ENCODE data around the gene ASIC2.

The ASIC2 gene

GRCh38 chr17:33202796-33203495, 90.1 kb downstream of the ASIC2 start:
- DNase-seq (ENCODE audit: low read depth in 2 of 2) = no peak

DNA sequence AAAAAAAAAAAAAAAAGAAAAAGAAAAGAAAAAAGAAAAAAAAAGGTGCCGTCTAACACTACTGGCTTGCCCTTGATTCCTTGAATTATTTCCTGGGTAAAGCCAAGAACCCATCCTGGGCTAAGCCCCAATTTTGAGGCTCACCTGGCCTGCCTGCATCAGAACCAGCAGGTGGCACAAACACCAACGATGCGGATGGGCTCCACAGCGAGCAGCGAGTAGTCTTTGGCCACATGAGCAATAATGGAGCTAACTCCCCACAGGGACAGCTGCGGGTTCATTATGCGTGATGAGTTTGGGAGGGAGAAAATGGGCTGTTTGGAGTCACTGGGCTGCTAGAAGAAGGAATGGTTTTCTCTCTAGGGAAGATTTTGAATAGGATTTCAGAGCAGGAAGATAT, 91.1 kb downstream of the ASIC2 start:
- no peak for DNase-seq (ENCODE audit: low read depth in 2 of 2)

GRCh38 chr17:33201283-33201682, 91.8 kb downstream of the ASIC2 start:
- no peak for DNase-seq (ENCODE audit: low read depth in 2 of 2)

DNA sequence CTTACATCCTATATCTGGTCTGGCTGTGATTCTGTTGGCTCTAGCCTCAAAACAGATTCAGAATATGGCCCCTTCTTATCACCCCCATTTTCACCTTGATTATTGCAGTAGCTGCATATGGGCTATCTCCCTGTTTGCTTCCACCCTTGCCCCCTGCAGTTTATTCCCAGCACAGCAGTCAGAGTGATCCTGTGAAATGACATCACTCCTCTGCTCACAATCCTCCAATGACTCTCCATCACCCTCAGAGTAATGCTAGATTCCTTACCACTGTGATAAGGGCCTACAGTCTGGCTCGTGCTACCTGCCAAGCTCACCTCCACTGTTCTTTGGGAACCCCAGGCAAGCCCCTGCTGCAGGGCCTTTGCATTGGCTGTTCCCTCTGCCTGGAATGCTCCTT, 92.5 kb downstream of the ASIC2 start:
- no peak for DNase-seq (ENCODE audit: low read depth in 2 of 2)

- no peak for DNase-seq (ENCODE audit: low read depth in 2 of 2)
Measured at GRCh38 chr17:33199571-33200510, 93.3 kb downstream of the ASIC2 start.

DNA sequence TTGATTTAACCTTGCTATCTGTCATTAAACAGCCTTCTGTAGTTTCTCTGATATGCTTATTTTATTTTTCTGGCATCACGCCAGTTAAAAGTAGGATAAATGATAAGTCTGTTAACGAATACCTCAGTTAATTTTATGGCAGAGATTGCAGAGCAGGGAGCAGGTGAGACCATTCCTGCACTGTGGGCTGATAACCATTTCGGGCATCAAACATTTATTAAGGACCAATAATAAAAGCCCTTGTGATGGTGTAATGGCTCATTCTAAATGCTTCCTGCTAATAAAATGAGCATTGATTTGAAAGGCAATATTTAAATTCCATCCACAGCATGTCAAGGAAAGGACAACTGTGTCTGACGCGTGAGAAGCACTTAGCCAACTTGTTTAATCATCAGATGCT, 94.1 kb downstream of the ASIC2 start:
- no peak for DNase-seq (ENCODE audit: low read depth in 2 of 2)

DNA sequence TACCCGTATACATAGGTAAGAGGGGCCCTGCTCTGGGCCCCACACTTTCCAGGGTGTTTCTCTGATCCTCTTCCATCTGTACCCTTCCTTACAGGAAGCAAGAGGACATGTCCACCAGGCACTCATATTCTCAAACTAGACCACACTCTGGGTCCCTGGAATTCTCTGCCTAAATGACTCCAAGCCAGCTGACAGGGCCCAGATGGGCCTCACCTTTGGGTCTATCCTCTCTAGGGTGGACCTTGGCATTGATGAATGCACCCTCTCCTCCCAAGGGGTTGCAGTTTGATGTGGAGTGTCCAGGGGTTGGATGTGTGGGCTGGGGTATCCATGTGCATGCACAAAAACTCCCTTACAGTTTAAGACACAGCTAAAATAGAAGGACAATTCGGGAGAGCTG, 95.8 kb downstream of the ASIC2 start:
- no peak for DNase-seq (ENCODE audit: low read depth in 2 of 2)

GRCh38 chr17:33196883-33197282, 96.2 kb downstream of the ASIC2 start:
- no peak for DNase-seq (ENCODE audit: low read depth in 2 of 2)

DNA sequence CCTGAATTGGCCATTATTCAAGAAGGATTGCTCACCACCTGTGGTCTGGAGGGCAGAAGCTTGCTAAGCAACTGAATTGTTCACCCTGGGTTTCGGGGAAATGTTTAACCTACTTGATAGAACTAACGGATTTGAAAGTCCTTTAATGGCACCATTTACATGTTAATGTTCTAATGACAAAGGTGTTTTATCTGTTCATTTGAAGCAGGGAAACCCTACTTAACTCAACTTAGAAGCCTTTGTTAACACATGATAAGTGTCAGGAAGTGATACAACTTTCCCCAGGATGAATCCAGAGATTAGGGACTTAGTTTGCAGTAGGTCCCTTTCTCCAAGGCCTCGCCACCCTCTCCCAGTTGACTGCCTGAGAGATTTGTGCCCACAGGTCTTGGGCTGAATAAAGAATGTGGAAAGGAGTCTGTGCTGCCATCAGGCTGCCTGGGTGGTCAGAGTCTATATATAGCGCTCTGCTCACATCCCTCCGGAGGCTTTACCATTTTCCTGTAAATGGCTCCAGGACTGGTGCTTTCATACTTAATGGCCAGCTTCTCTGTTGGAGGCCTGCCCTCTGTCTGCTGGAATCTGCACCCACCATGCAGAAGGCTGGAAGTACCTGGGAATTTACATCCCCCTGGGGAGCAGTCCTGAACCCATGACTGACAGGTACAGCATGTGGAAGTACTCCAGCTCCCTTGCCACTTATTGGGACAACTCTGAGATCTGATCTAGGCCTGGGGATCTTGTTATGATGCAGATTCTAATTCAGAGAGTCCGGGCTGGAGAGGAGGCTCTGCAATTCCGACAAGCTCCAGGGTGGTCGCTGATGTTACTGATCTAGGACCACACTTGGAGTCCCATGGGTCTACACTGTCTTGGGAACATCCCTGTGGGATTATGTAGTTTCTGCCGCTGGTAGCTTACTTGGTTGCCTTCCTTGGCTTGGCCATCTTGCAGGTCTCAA, 99.9 kb downstream of the ASIC2 start:
- DNase-seq (ENCODE audit: low read depth in 2 of 2) = no peak

- no peak for DNase-seq (ENCODE audit: low read depth in 2 of 2)
Measured at GRCh38 chr17:33183487-33184026, 109.5 kb downstream of the ASIC2 start.

DNA sequence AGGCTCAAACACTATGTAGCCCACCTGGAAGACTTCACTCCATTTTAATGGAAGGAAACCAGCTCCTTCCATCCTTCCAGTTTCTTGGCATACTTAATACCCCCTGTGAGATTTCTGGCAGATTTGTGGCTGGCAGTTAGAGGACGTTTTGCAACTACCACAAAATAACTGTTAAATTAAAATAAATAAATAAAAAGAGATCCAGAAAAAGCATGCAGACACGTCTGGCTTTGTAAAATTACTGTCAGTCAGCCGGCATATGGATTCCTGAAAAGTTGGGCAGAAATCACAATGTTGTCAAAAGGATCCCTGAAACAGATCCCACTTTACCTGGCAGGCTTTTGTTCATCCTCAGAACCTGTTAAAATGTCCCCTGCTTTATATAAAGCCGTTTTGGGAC, 113.9 kb downstream of the ASIC2 start:
- no peak for DNase-seq (ENCODE audit: low read depth in 2 of 2)

- no peak for DNase-seq (ENCODE audit: low read depth in 2 of 2)
Measured at GRCh38 chr17:33178681-33179080, 114.4 kb downstream of the ASIC2 start.

- no peak for DNase-seq (ENCODE audit: low read depth in 2 of 2)
Measured at GRCh38 chr17:33175562-33175961, 117.5 kb downstream of the ASIC2 start.

- DNase-seq (ENCODE audit: low read depth in 2 of 2) = no peak
Measured at GRCh38 chr17:33171931-33172330, 121.2 kb downstream of the ASIC2 start.

DNA sequence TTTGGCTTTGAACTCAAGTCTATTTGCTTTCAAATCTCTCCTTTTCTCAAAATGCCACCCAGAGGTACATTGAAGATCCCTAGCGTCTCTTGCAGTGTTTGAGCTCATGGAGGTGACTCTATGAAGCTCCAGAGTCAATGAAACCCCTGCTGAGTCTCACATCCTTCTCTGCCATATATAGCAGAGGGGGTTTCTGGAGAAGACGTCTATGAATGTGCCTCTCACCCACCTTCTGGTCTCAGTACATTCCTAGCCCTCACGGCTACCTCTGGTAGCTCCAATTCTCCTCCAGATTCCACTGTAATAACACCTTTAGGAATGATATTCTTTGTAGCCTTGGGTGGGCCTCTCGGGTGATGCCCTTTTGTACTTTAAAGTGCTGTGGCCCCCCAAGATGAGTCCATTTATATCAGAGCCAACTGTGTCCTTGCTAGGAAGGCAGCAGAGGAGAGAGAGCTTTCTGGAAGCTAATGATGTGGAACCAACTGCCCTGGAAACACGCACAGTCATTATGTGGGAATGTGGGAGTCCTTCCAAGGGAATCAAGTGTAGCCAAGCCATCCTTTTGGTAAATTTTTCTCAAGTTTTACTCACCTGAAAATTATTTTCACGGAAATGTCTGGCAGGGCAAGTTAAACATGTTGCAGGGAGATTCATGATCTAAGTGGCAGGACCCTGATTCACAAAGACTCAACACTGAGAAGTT, 123.4 kb downstream of the ASIC2 start:
- no peak for DNase-seq (ENCODE audit: low read depth in 2 of 2)

GRCh38 chr17:33167736-33168135, 125.4 kb downstream of the ASIC2 start:
- no peak for DNase-seq (ENCODE audit: low read depth in 2 of 2)

GRCh38 chr17:33166472-33166871, 126.6 kb downstream of the ASIC2 start:
- DNase-seq (ENCODE audit: low read depth in 2 of 2) = no peak

- no peak for DNase-seq (ENCODE audit: low read depth in 2 of 2)
Measured at GRCh38 chr17:33164169-33164881, 128.8 kb downstream of the ASIC2 start.

- DNase-seq (ENCODE audit: low read depth in 2 of 2) = no peak
Measured at GRCh38 chr17:33163533-33164168, 129.4 kb downstream of the ASIC2 start.
